Measurements from ENCODE around the gene GATM. TPM values are rescaled to one million over a fixed set of nuclear protein-coding genes. Genes with fewer than 3 reads are reported as not detected.

GATM gene
- total and polyA plus RNA-seq, 2 of the 4 experiments (the other 2 are of a cell fraction), result 0.10 to 0.18 TPM

DNA sequence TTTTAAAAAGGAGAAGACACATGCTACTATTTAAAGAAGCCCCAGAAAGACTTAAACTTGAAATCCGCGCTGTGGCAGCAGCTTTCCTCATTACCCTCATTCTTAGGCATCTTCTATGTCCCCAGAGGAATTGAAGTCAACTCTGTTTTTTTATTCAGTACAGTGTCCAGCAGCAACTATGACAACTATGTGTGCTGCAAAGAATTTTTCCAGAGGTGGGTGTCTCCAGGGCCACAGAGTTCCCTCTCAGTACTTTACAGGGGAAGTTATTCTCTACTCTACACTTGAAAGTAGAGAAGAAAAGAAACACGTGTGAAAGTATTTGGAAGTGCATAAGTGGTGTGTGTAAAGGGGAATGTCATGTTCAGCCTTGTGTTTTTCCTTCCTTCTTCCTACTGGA lies 32.0 kb downstream of the GATM start:
- Histone ChIP-seq H2AFZ (replicated peaks; ENCODE audit: low read length, poor library complexity) (no peak overlapping the region), H3K56ac (ENCODE audit: extremely low read depth, insufficient read depth, low read length) (no peak overlapping the region), H4K20me1 (ENCODE audit: insufficient read depth, low read length) (no peaks in the 10 kb centered on the region), H3K4me3 (ENCODE audit: insufficient read depth, low read depth, low read length) (no peak overlapping the region), H2AK5ac (ENCODE audit: low read depth, low read length) (no peak overlapping the region), H2BK5ac (ENCODE audit: low read depth, low read length, poor library complexity, severe bottlenecking) (no peak overlapping the region), H2BK20ac (ENCODE audit: low read depth, low read length) (no peak overlapping the region), H2BK15ac (ENCODE audit: low read depth, low read length) (no peak overlapping the region), H4K91ac (ENCODE audit: insufficient read depth, low read depth, low read length) (no peak overlapping the region), H3K18ac (ENCODE audit: low read depth, low read length) (no peak overlapping the region), H3K4me2 (ENCODE audit: low read depth, low read length) (no peak overlapping the region), H2BK120ac (ENCODE audit: low read depth, low read length) (no peak overlapping the region), H3K27me3 (ENCODE audit: control insufficient read depth, insufficient read depth, low read length) (no peaks in the 10 kb centered on the region; the same call in 1 of the 2 replicates), H3K23ac (ENCODE audit: low read depth, low read length) (no peak overlapping the region), H3K4ac (ENCODE audit: low read depth, low read length) (no peak overlapping the region), H3K9me3 (ENCODE audit: control insufficient read depth, insufficient read depth, low read length) (no peaks in the 10 kb centered on the region), H3K36me3 (ENCODE audit: control insufficient read depth, insufficient read depth, low read length) (no peaks in the 10 kb centered on the region), H3K14ac (replicated peaks; ENCODE audit: low read depth, low read length) (no peak overlapping the region), H3K27ac (ENCODE audit: insufficient read depth, low read length) (no peak overlapping the region), H3K4me1 (ENCODE audit: control insufficient read depth, insufficient read depth, low read length) (no peaks in the 10 kb centered on the region), H4K5ac (ENCODE audit: low read depth, low read length) (no peak overlapping the region), H3K9ac (ENCODE audit: low read depth, low read length) (no peak overlapping the region), H3K79me1 (ENCODE audit: low read depth in 1 of 2, low read length in 2 of 2) (no peaks in the 10 kb centered on the region), H3K9me1 (ENCODE audit: insufficient read depth, low read length) (no peaks in the 10 kb centered on the region), H2AK9ac (replicated peaks; ENCODE audit: low read depth, low read length, poor library complexity) (no peak overlapping the region), H4K8ac (ENCODE audit: low read depth in 2 of 2, low read length in 2 of 2) (no peak overlapping the region)
- in situ Hi-C loops (cut with MboI; ENCODE audit: low sequenced_read_pairs), result no loop called here
- ATAC-seq (ENCODE audit: low read depth), result no peak
- no peak for TF ChIP-seq RCOR1 (IDR thresholded peaks at IDR 0.05; ENCODE audit: insufficient replicate concordance, low read length)
- no peak for TF ChIP-seq MAZ (IDR thresholded peaks at IDR 0.05; ENCODE audit: borderline replicate concordance, low read depth, low read length)
- no peak for TF ChIP-seq NFE2L2 (IDR thresholded peaks at IDR 0.05; ENCODE audit: low read depth, low read length)
- TF ChIP-seq, protein P1, sequence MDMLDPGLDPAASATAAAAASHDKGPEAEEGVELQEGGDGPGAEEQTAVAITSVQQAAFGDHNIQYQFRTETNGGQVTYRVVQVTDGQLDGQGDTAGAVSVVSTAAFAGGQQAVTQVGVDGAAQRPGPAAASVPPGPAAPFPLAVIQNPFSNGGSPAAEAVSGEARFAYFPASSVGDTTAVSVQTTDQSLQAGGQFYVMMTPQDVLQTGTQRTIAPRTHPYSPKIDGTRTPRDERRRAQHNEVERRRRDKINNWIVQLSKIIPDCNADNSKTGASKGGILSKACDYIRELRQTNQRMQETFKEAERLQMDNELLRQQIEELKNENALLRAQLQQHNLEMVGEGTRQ (IDR thresholded peaks at IDR 0.05; ENCODE audit: low read depth, low read length), result no peak
- TF ChIP-seq CTCF (conservative IDR thresholded peaks at IDR 0.05; ENCODE audit: low read depth, low read length), result no peak
- TF ChIP-seq POLR2A (IDR thresholded peaks at IDR 0.05; ENCODE audit: low read depth, low read length), result no peak
- no peak for TF ChIP-seq FOS (IDR thresholded peaks at IDR 0.05; ENCODE audit: low read depth, low read length)
- TF ChIP-seq, protein P2, sequence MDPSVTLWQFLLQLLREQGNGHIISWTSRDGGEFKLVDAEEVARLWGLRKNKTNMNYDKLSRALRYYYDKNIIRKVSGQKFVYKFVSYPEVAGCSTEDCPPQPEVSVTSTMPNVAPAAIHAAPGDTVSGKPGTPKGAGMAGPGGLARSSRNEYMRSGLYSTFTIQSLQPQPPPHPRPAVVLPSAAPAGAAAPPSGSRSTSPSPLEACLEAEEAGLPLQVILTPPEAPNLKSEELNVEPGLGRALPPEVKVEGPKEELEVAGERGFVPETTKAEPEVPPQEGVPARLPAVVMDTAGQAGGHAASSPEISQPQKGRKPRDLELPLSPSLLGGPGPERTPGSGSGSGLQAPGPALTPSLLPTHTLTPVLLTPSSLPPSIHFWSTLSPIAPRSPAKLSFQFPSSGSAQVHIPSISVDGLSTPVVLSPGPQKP (IDR thresholded peaks at IDR 0.05; ENCODE audit: borderline replicate concordance, low read depth, low read length), result no peak
- no peak for TF ChIP-seq CEBPB (IDR thresholded peaks at IDR 0.05; ENCODE audit: low read depth, low read length)
- TF ChIP-seq BHLHE40 (IDR thresholded peaks at IDR 0.05; ENCODE audit: low read depth, low read length), result no peak
- no peak for TF ChIP-seq MAFK (IDR thresholded peaks at IDR 0.05; ENCODE audit: low read depth, low read length)
- TF ChIP-seq CHD1 (IDR thresholded peaks at IDR 0.05; ENCODE audit: low read depth, low read length), result no peak
- no peak for TF ChIP-seq RAD21 (IDR thresholded peaks at IDR 0.05; ENCODE audit: low read length)
- no peak for TF ChIP-seq RFX5 (IDR thresholded peaks at IDR 0.05; ENCODE audit: low read depth, low read length)
- no peak for TF ChIP-seq SMC3 (IDR thresholded peaks at IDR 0.05; ENCODE audit: low read depth, low read length)
- no peak for TF ChIP-seq MXI1 (IDR thresholded peaks at IDR 0.05; ENCODE audit: borderline replicate concordance, low read depth, low read length)
- DNase-seq, result no peak
- intact Hi-C loops (cut with micrococcal nuclease), result no loop called here
- no TSS peak for BruUV-seq (replicated peaks)
- dilution Hi-C loops (cut with HindIII; ENCODE audit: low sequenced_read_pairs, unreplicated experiment), result no loop called here
- no CpG with 5 or more reads among the region's 3 CpGs for WGBS, 2 experiments (ENCODE audit: extremely low coverage in 2 of 2, insufficient read length in 1 of 2)
- ChIA-PET POLR2A (ENCODE audit: unreplicated experiment) (no interaction called here), CTCF (no interaction called here)
